Activated T-cell treated with anti-CD3 and anti-CD28 coated beads for 24 hours (primary cell): Measurements from ENCODE around the gene KRTAP10-10.
"Not testable (repeated sequence)": the region's sequence is repeated elsewhere in the genome, so short reads cannot be mapped to it uniquely, and the experiment has no call there.

Source experiments
- DNase-seq: peaks from one replicate; pipeline ENCODE4 v3.0.0-alpha.2; 2020; ENCODE audit warnings: low read depth

The KRTAP10-10 gene

DNA sequence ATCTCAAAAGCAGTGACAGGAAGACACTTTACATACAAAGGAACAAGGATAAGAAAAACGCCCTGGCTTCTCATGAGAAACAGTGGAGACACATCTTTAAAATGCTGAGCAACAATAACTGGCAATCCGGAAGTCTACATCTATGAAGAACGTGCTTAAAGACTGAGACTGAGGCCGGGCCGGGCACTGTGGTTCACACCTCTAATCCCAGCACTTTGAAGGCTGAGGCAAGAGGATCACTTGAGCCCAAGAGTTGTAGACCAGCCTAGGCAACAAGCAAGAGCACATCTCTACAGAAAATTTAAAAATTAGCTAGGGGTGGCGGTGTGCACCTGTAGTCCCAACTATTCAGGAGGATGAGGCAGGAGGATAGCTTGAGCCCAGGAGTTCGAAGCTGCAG is 46.9 kb downstream of the KRTAP10-10 start:
- DNase-seq, result no peak

DNA sequence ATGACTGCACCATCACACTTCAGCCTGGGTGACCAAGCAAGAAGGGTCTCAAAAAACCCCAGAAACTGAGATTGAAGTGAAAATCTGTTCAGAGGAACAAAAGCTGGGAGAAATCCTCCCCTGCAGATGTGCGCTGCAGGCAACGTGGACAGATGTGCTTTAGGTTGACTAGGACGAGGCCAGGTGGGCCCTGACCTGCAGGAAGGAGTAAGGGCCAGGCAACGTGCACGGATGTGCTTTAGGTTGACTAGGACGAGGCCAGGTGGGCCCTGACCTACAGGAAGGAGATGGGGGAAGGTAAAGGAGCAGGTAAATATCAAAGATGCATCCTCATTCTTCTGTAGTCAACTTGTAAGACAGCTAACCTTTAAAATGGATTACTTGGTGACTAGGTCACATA is 47.3 kb downstream of the KRTAP10-10 start:
- DNase-seq, result no peak

DNA sequence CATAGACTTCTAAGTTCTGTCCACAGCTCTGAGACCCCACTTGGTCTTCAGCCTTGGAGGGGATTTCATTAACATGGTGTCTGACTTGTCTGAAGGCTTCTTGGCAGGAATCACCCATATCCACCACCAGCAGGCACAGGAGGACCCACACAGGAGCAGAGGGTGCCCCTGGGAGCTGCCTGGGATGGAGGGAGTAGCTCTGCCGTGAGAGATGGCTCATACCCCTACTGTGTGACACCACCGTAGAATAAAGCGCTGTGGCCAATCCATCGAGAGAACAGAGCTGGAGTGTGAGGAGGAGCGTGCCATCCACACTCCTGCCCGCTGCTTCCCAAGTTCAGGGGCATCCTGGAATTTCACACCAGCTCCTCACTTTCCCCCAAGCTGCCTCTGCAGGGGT is 47.9 kb downstream of the KRTAP10-10 start:
- DNase-seq, result not testable (repeated sequence)

DNA sequence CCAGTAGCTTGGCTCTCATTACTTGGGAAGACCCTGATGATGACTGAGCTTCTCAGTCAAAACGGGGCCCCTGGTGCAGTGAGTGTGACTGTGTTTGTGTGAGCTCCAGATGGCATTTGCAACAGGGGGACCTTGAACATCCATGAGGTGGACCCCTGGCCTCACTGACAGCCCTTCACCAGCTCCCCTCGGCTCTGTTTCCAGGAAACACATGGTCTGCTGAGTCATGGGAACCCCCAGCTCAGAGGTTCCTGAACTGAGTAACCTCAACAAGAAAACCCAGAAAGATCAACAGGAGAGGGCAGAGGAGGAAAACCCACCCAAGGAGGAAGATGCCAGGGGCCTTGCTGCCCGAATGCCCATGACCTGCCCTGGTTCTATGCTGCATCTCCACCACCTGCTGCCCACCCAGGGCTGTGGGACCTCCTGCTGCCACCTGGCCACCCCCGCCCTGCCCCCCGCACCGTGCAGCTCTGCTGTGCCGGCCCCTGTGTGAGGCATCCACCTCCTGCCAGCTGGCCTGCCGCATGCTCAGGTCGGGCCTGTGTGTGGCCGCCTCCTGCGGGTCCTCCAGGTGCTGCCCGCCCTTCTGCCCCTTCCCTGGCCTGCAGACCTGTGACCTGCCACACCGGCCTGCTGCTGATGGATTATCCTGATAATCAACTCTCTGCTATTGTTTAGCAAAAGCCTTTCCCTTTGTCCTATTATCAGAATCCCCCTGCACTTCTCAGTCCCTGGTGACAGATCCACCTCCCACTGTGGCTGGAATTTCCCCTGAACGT is 49.0 kb downstream of the KRTAP10-10 start:
- no peak for DNase-seq

DNA sequence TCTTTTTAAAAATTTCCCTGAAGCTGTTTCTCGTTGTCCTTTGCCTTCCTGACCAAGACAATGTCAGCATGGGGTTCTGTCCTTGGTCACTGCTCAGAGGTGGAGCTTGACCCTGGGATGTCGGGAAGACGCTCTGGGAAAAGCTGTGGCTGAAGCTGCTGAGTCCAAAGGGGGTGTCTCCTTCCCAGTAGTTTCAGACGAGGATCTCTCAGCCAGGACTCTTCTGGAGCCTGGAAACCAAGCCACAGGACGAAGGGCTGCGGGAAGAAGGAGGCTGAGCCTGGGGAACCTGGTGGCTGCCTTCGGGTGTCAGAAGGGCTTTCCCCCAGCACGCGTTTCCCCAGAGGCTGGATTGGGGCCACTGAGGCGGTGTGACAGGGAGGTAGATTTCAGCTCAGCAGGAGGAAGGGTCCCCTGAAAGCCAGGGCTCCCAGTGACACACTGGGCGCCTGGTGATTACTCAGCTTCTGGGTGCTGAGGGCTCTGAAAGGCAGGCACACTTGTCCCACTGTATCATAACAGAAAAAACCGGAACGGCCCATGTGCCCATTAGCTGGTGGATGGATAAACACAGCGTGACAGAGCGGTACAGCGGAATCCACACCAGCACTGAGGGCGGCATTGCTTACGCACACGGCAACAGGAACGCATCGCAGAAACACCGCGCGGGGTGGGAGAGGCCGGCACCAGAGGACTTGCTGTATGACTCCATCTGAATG is 49.8 kb downstream of the KRTAP10-10 start:
- DNase-seq, result no peak

DNA sequence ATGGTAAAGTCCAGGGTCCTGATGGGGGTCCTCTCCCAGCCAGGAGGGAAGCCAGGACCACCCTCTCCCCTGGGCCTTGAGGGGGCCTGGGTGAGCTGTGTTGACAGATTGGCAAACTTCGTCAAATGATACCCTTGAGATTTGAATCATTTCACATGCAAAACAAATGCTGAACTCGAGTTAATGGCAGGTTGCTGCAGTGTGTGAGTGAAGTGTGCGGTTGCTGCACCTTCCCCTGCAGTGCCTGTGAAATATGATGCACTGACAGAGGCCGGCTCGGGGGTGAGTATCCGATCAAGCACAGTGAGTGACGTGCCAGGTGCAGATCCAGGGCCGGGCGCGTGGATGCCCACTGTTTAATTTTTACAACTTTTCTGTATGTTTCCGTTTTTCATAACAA is 50.5 kb downstream of the KRTAP10-10 start:
- DNase-seq, result no peak
